K562 (cell line): ENCODE results near the gene MIDN. TPM values are rescaled to one million over a fixed set of nuclear protein-coding genes. Genes with fewer than 3 reads are reported as not detected.

Experiments
- BRF1 ChIP-seq: IDR thresholded peaks from 3 replicates; pipeline ENCODE4 v1.6.1; 2011; ENCODE audit warnings: borderline replicate concordance, mild to moderate bottlenecking; ENCODE audit not compliant: insufficient read length; ENCODE audit errors: extremely low read depth
- CHD1 ChIP-seq: fragments of 200-600 bp; sonication (generic); IDR thresholded peaks from one replicate; pipeline ENCODE4 v1.6.1; 2012; ENCODE audit warnings: mild to moderate bottlenecking, moderate library complexity, low read length, inconsistent platforms
- IRF2 ChIP-seq: sonication (generic); formaldehyde crosslinking; IDR thresholded peaks from 2 replicates; pipeline ENCODE4 v1.8.1; 2022; ENCODE audit warnings: mild to moderate bottlenecking, missing genetic modification reagents
- NFRKB ChIP-seq: fragments of 450-650 bp; IDR thresholded peaks from 2 replicates; pipeline ENCODE4 v1.6.1; 2016; ENCODE audit warnings: low read depth
- NFYB ChIP-seq: IDR thresholded peaks from 2 replicates; pipeline ENCODE4 v1.6.1; 2011; ENCODE audit warnings: mild to moderate bottlenecking, moderate library complexity; ENCODE audit not compliant: insufficient read length; ENCODE audit errors: extremely low read depth
- NR2F6 ChIP-seq: fragments of 450-650 bp; formaldehyde crosslinking; IDR thresholded peaks from 2 replicates; pipeline ENCODE4 v1.4.0; 2020; ENCODE audit warnings: mild to moderate bottlenecking
- PHB ChIP-seq: fragments of 250-450 bp; sonication (Bioruptor Pico); IDR thresholded peaks from 2 replicates; pipeline ENCODE4 v1.5.0; 2021
- POLR3G ChIP-seq: IDR thresholded peaks from 2 replicates; pipeline ENCODE4 v1.6.1; 2011; ENCODE audit not compliant: insufficient read length, insufficient replicate concordance; ENCODE audit errors: extremely low read depth
- RFX1 ChIP-seq: fragments of 450-650 bp; IDR thresholded peaks from 2 replicates; pipeline ENCODE4 v1.6.1; 2016; ENCODE audit warnings: mild to moderate bottlenecking, moderate library complexity
- RNF2 ChIP-seq: sonication (generic); IDR thresholded peaks from 2 replicates; pipeline ENCODE4 v1.6.1; 2016
- SAFB2 ChIP-seq: fragments of 200-400 bp; formaldehyde crosslinking; IDR thresholded peaks from 2 replicates; pipeline ENCODE4 v1.6.1; 2018; ENCODE audit warnings: borderline replicate concordance, low read length, low read depth, moderate library complexity; ENCODE audit not compliant: severe bottlenecking
- SIRT6 ChIP-seq: IDR thresholded peaks from one replicate; pipeline ENCODE4 v1.6.1; 2012; ENCODE audit warnings: low read depth, mild to moderate bottlenecking, control low read depth, inconsistent platforms, low read length, moderate library complexity
- SIX5 ChIP-seq, 2 experiments: IDR thresholded peaks; 2 replicates each; pipeline ENCODE4 v1.6.1; 2011; ENCODE audit warnings: low read length in 2 of 2, borderline replicate concordance in 1 of 2, low read depth in 1 of 2, mild to moderate bottlenecking in 1 of 2, moderate library complexity in 1 of 2; ENCODE audit not compliant: insufficient read depth in 1 of 2
- SREBF1 ChIP-seq: fragments of 150-350 bp; IDR thresholded peaks from 2 replicates; pipeline ENCODE4 v1.6.1; 2014; ENCODE audit warnings: antibody characterized with exemption, low read depth, low read length, borderline replicate concordance
- SRSF9 ChIP-seq: fragments of 200-400 bp; formaldehyde crosslinking; IDR thresholded peaks from 2 replicates; pipeline ENCODE4 v1.6.1; 2017; ENCODE audit warnings: low read depth, low read length, borderline replicate concordance
- ZBTB17 ChIP-seq: fragments of 450-650 bp; formaldehyde crosslinking; IDR thresholded peaks from 2 replicates; pipeline ENCODE4 v1.4.0; 2020; ENCODE audit warnings: mild to moderate bottlenecking
- ZNF3 ChIP-seq: fragments of 250-450 bp; sonication (Bioruptor Pico); IDR thresholded peaks from 2 replicates; pipeline ENCODE4 v1.5.0; 2021; ENCODE audit warnings: mild to moderate bottlenecking, moderate library complexity
- ZNF398 ChIP-seq: fragments of 250-450 bp; sonication (Bioruptor Pico); IDR thresholded peaks from 2 replicates; pipeline ENCODE4 v1.8.0; 2021; ENCODE audit warnings: moderate library complexity, mild to moderate bottlenecking, inconsistent platforms
- ZNF77 ChIP-seq: fragments of 250-450 bp; sonication (Bioruptor Pico); IDR thresholded peaks from 2 replicates; pipeline ENCODE4 v1.5.0; 2020
- polyA plus RNA-seq, 8 experiments: library from polyadenylated mRNA; depleted of rRNA in 4 of 8; stranded (reverse) in 5 of 8; unstranded in 3 of 8; fragments of >200 nt; fragmentation: Nextera tagmentation in 2 of 8; fragmentation: Illumina TruSeq in 1 of 8; extraction: Ambion mirVana in 2 of 8; extraction: Trizol in 1 of 8; gene quantifications; 2 replicates each; pipeline versions ENCODE4 v1.2.1 to v1.2.3, GENCODE V29; 2011 to 2014; ENCODE audit warnings: inconsistent platforms in 1 of 8, missing spikeins in 1 of 8
- total RNA-seq, 7 experiments: library from RNA; depleted of rRNA in 6 of 7; stranded (reverse); fragments of >200 nt in 6 of 7; fragmentation: Illumina TruSeq in 2 of 7; extraction: Trizol in 2 of 7; gene quantifications; 2 replicates each; pipeline versions ENCODE4 v1.2.1 to v1.2.3, GENCODE V29; 2011 to 2021; ENCODE audit warnings: low replicate concordance in 1 of 7
- TF ChIP-seq, protein P1 (sequence below), 2 experiments: fragments of 200-800 bp in 1 of 2; sonication (Bioruptor generic) in 1 of 2; sonication (generic) in 1 of 2; formaldehyde crosslinking in 1 of 2; IDR thresholded peaks in 1 of 2; conservative IDR thresholded peaks in 1 of 2; 2 replicates each; pipeline versions ENCODE4 v1.5.0 to v1.6.1; 2016 to 2020; ENCODE audit warnings: missing compliant biosample characterization in 1 of 2, missing genetic modification characterization in 1 of 2, missing genetic modification reagents in 1 of 2
- TF ChIP-seq, protein P2 (sequence below): fragments of 150-350 bp; conservative IDR thresholded peaks from 2 replicates; pipeline ENCODE4 v1.6.1; 2014; ENCODE audit warnings: low read length

MIDN gene
- total and polyA plus RNA-seq, 9 of the 15 experiments (the other 6 are each of a cell fraction or from before 2014, with no cell fraction given): 0.17 to 120 (median 10.1) TPM

DNA sequence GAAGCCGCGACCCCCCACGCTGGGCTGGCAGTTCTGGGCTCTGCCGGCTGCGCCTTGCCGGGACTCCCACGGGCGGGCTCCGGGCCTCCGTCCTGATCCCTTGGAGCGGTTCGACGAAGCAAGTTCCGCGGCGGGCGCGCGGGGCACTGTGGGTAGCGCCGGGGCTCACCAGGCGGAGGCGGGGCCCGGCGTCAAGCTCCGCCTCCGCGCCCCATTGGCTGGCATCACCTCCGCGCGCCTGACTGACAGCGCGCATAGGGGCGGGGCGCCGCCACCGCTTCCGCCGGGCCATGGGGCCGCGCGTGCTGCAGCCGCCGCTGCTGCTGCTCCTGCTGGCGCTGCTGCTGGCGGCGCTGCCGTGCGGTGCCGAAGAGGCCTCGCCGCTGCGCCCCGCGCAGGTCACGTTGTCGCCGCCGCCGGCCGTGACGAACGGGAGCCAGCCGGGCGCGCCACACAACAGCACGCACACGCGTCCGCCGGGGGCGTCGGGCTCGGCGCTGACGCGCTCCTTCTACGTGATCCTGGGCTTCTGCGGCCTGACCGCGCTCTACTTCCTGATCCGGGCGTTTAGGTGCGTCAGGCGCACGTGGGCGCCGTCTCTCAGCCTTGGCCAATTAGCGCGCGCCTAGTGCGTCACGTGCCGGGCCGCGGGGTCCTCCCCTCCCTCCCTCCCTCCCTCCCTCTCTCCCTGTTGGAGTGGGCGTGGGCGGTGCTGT, 27.0 kb downstream of the MIDN start, which contains the start of gene FAM174C (continued):
- TF ChIP-seq ZBTB17 (CRISPR knock-in tag) (no peak), SREBF1 (no peak), ZNF3 (no peak), NR2F6 (CRISPR knock-in tag) (no peak), RFX1 (no peak), PHB (CRISPR knock-in tag) (no peak), CHD1 (no peak), SAFB2 (no peak), POLR3G (no peak), RNF2 (no peak), ZNF398 (CRISPR knock-in tag) (no peak), IRF2 (CRISPR knock-in tag) (no peak), NFRKB (no peak), ZNF77 (CRISPR knock-in tag) (no peak), SIX5 (IDR thresholded peaks at IDR 0.05; ENCODE audit: borderline replicate concordance in 1 of 2, insufficient read depth in 1 of 2, low read depth in 1 of 2, low read length in 2 of 2) (no peak), SIRT6 (no peak), NFYB (peak; percentile 63), BRF1 (no peak), SRSF9 (no peak)
- TF ChIP-seq, protein P1, sequence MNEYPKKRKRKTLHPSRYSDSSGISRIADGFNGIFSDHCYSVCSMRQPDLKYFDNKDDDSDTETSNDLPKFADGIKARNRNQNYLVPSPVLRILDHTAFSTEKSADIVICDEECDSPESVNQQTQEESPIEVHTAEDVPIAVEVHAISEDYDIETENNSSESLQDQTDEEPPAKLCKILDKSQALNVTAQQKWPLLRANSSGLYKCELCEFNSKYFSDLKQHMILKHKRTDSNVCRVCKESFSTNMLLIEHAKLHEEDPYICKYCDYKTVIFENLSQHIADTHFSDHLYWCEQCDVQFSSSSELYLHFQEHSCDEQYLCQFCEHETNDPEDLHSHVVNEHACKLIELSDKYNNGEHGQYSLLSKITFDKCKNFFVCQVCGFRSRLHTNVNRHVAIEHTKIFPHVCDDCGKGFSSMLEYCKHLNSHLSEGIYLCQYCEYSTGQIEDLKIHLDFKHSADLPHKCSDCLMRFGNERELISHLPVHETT (CRISPR knock-in tag; conservative IDR thresholded peaks at IDR 0.05 in 1 of 2, IDR thresholded peaks at IDR 0.05 in 1 of 2): peak in 1 of 2 experiments; percentile 96; a peak in 2 of 4 replicates
- TF ChIP-seq, protein P2, sequence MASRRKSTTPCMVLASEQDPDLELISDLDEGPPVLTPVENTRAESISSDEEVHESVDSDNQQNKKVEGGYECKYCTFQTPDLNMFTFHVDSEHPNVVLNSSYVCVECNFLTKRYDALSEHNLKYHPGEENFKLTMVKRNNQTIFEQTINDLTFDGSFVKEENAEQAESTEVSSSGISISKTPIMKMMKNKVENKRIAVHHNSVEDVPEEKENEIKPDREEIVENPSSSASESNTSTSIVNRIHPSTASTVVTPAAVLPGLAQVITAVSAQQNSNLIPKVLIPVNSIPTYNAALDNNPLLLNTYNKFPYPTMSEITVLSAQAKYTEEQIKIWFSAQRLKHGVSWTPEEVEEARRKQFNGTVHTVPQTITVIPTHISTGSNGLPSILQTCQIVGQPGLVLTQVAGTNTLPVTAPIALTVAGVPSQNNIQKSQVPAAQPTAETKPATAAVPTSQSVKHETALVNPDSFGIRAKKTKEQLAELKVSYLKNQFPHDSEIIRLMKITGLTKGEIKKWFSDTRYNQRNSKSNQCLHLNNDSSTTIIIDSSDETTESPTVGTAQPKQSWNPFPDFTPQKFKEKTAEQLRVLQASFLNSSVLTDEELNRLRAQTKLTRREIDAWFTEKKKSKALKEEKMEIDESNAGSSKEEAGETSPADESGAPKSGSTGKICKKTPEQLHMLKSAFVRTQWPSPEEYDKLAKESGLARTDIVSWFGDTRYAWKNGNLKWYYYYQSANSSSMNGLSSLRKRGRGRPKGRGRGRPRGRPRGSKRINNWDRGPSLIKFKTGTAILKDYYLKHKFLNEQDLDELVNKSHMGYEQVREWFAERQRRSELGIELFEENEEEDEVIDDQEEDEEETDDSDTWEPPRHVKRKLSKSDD: no peak
